Measurements from ENCODE around the gene MIB2. TPM values are rescaled to one million over a fixed set of nuclear protein-coding genes. Genes with fewer than 3 reads are reported as not detected.

Gene MIB2
- total RNA-seq, 4 donors from 2014 or later = 68.3 to 162 (median 113) TPM

DNA sequence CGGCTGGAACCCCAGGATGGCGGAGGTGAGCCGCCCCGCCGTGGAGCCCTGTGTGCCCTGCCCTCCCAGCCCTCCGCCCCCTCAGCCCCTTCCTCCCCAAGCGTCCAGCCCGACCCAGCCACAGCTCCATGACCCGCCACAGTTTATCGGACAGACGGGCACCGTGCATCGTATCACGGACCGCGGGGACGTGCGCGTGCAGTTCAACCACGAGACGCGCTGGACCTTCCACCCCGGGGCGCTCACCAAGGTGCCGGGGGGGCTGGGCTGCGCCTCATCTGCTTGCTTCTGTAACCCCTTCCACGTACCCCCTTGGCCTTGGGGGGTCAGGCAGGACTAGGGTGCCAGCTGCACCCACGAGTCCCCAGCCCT is 10.1 kb downstream of the MIB2 start:
- Histone ChIP-seq H3K4me3 (no peak overlapping the region), H3K36me3 (peaks cover 0 to 13% (median 0%) of the 10 kb centered on the region in 3 donors), H3K27me3 (no peaks in the 10 kb centered on the region), H3K9me3 (no peaks in the 10 kb centered on the region), H3K27ac (no peak overlapping the region), H3K4me1 (peaks cover 0 to 16% (median 5%) of the 10 kb centered on the region in 4 donors)
- no peak for DNase-seq
- TF ChIP-seq, protein P1, sequence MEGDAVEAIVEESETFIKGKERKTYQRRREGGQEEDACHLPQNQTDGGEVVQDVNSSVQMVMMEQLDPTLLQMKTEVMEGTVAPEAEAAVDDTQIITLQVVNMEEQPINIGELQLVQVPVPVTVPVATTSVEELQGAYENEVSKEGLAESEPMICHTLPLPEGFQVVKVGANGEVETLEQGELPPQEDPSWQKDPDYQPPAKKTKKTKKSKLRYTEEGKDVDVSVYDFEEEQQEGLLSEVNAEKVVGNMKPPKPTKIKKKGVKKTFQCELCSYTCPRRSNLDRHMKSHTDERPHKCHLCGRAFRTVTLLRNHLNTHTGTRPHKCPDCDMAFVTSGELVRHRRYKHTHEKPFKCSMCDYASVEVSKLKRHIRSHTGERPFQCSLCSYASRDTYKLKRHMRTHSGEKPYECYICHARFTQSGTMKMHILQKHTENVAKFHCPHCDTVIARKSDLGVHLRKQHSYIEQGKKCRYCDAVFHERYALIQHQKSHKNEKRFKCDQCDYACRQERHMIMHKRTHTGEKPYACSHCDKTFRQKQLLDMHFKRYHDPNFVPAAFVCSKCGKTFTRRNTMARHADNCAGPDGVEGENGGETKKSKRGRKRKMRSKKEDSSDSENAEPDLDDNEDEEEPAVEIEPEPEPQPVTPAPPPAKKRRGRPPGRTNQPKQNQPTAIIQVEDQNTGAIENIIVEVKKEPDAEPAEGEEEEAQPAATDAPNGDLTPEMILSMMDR (IDR thresholded peaks at IDR 0.05) = no peak
- TF ChIP-seq POLR2A (IDR thresholded peaks at IDR 0.05) = no peak

GRCh38 chr1:1625824-1626206 is 10.5 kb downstream of the MIB2 start:
- no peaks in the 10 kb centered on the region for H3K9me3 ChIP-seq
- TF ChIP-seq, protein P1 (IDR thresholded peaks at IDR 0.05) = no peak
- no peak for TF ChIP-seq POLR2A (IDR thresholded peaks at IDR 0.05)
- peaks cover 0 to 2% of the 10 kb centered on the region in 2 donors for H3K27me3 ChIP-seq
- H3K4me3 ChIP-seq = no peak overlapping the region
- no peak overlapping the region for H3K27ac ChIP-seq
- peaks cover 3 to 21% (median 7%) of the 10 kb centered on the region in 4 donors for H3K4me1 ChIP-seq
- DNase-seq = no peak
- H3K36me3 ChIP-seq = peaks cover 0 to 13% (median 0%) of the 10 kb centered on the region in 3 donors

DNA sequence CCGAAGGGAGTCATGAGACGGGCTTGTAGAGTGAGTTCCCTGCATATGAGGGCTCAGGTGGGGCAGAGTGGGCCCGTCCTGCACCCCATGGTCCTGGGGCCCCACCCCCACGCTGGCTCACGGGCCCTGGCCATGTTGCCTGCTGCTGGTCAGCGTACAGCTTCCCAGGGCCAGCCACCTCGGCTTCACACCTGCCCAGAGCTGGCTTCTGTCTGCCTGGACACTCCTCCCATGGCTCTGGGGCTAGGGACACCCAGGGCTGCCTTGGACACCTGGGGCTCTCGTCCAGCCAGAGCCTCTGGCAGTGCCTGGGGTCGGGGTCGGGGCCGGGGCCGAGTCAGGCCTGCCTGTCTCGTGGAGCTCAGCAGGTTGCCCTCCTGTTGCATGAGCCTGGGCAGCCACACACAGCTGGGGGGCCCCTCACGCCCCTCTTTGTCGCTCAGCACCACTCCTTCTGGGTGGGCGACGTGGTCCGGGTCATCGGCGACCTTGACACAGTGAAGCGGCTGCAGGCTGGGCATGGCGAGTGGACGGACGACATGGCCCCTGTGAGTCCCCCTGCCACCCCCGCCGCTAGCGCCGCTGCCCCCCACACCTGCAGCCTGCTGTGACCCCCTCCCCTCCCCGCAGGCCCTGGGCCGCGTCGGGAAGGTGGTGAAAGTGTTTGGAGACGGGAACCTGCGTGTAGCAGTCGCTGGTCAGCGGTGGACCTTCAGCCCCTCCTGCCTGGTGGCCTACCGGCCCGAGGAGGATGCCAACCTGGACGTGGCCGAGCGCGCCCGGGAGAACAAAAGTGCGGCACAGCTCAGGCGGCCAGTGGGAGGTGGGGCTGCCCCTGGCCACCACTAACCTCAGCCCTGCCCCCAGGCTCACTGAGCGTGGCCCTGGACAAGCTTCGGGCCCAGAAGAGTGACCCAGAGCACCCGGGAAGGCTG is 11.2 kb downstream of the MIB2 start:
- no peak for TF ChIP-seq POLR2A (IDR thresholded peaks at IDR 0.05)
- TF ChIP-seq, protein P1 (IDR thresholded peaks at IDR 0.05) = no peak
- peaks cover 3 to 26% (median 11%) of the 10 kb centered on the region in 4 donors for H3K4me1 ChIP-seq
- DNase-seq = no peak
- peak overlapping the region in 3 of 4 donors; percentile 36 to 76 (median 62) for H3K27ac ChIP-seq
- peaks cover 0 to 13% (median 0%) of the 10 kb centered on the region in 3 donors for H3K36me3 ChIP-seq
- H3K4me3 ChIP-seq = no peak overlapping the region
- H3K9me3 ChIP-seq = no peaks in the 10 kb centered on the region
- peaks cover 0 to 9% of the 10 kb centered on the region in 2 donors for H3K27me3 ChIP-seq

DNA sequence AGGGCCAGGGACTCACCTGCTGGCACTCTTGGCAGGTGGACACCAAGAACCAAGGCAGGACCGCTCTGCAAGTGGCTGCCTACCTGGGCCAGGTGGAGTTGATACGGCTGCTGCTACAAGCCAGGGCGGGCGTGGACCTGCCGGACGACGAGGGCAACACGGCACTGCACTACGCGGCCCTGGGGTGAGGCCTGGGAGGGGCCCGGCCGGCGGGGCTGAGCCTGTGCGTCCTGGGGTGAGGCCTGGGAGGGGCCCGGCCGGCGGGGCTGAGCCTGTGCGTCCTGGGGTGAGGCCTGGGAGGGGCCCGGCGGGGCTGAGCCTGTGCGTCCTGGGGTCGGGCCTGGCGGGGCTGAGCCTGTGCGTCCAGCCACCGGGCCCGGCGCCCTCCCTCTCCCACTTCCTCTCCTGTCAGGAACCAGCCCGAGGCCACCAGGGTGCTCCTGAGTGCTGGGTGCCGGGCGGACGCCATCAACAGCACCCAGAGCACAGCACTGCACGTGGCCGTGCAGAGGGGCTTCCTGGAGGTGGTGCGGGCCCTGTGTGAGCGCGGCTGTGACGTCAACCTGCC is 12.0 kb downstream of the MIB2 start:
- H3K27ac ChIP-seq = peak overlapping the region in 3 of 4 donors; percentile 36 to 76 (median 62)
- DNase-seq = peak in 2 of 3 donors; percentile 82 to 84
- H3K36me3 ChIP-seq = peaks cover 0 to 13% (median 0%) of the 10 kb centered on the region in 3 donors
- no peaks in the 10 kb centered on the region for H3K9me3 ChIP-seq
- H3K4me3 ChIP-seq = peak overlapping the region in 1 of 4 donors; percentile 9
- TF ChIP-seq, protein P1 (IDR thresholded peaks at IDR 0.05) = peak in 1 of 6 experiments; percentile 5
- peak in 1 of 2 donors; percentile 33 for TF ChIP-seq POLR2A (IDR thresholded peaks at IDR 0.05)
- peaks cover 3 to 34% (median 18%) of the 10 kb centered on the region in 4 donors for H3K4me1 ChIP-seq
- peaks cover 0 to 17% of the 10 kb centered on the region in 2 donors for H3K27me3 ChIP-seq

GRCh38 chr1:1627829-1628753 is 12.8 kb downstream of the MIB2 start:
- H3K27ac ChIP-seq = peak overlapping the region in 3 of 4 donors; percentile 62 to 84 (median 76)
- peak in 1 of 3 donors; percentile 51 for DNase-seq
- H3K4me3 ChIP-seq = no peak overlapping the region
- no peaks in the 10 kb centered on the region for H3K9me3 ChIP-seq
- peaks cover 0 to 17% of the 10 kb centered on the region in 2 donors for H3K27me3 ChIP-seq
- TF ChIP-seq, protein P1 (IDR thresholded peaks at IDR 0.05) = no peak
- TF ChIP-seq POLR2A (IDR thresholded peaks at IDR 0.05) = no peak
- peaks cover 3 to 34% (median 18%) of the 10 kb centered on the region in 4 donors for H3K4me1 ChIP-seq
- peaks cover 0 to 13% (median 0%) of the 10 kb centered on the region in 3 donors for H3K36me3 ChIP-seq
